Dendritic cell treated with granulocyte-macrophage colony-stimulating factor and Interleukin-4, amounts not matched to agents 40 ng/mL and 50 ng/mL, for 4 days (primary cell): ENCODE measurements around the gene OSBPL10.
"Not testable (repeated sequence)": the region's sequence is repeated elsewhere in the genome, so short reads cannot be mapped to it uniquely, and the experiment has no call there.

Source experiments
- H3K27ac Mint-ChIP-seq: one replicate; pipeline ENCODE4 v1.8.0; 2022; ENCODE audit warnings: mild to moderate bottlenecking, mixed read lengths
- H3K27me3 Mint-ChIP-seq: one replicate; pipeline ENCODE4 v1.8.0; 2022; ENCODE audit warnings: mild to moderate bottlenecking, mixed read lengths
- H3K36me3 Mint-ChIP-seq: one replicate; pipeline ENCODE4 v1.8.0; 2022; ENCODE audit warnings: low read depth, mixed read lengths
- H3K4me1 Mint-ChIP-seq: one replicate; pipeline ENCODE4 v1.8.0; 2022; ENCODE audit warnings: low read depth, mixed read lengths
- H3K4me3 Mint-ChIP-seq: one replicate; pipeline ENCODE4 v1.8.0; 2022; ENCODE audit warnings: mild to moderate bottlenecking, moderate library complexity, mixed read lengths
- H3K9me3 Mint-ChIP-seq: one replicate; pipeline ENCODE4 v1.8.0; 2022; ENCODE audit warnings: mixed read lengths
- intact Hi-C: fragments of 100-400 bp; cut with micrococcal nuclease; formaldehyde crosslinking; loops from one replicate; pipeline ENCODE4 v1.15.0; 2022

Gene OSBPL10

DNA sequence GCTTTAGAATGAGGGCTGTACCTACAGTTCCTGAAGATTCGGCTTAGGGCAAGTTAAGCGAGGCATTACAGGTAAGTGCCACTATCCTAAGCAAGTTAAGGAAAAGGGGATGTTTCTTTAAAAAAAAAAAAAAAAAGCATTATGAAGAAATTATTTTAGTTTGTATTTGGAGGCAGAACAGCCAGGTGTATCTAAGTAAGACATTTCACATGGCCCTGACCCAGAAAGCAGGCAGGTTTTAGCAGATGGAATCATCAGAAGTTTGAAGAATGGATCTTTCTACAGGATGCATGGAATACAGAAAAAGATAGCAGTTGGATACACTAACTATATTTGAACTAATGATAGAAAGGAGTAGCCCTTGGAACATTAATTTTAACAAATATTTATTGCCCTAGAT lies 105.6 kb downstream of the OSBPL10 start:
- Mint-ChIP-seq H3K36me3 (no peaks in the 10 kb centered on the region), H3K4me3 (no peak overlapping the region), H3K27ac (no peak overlapping the region), H3K4me1 (no peaks in the 10 kb centered on the region), H3K27me3 (no peaks in the 10 kb centered on the region), H3K9me3 (no peaks in the 10 kb centered on the region)
- intact Hi-C loops = no loop called here

DNA sequence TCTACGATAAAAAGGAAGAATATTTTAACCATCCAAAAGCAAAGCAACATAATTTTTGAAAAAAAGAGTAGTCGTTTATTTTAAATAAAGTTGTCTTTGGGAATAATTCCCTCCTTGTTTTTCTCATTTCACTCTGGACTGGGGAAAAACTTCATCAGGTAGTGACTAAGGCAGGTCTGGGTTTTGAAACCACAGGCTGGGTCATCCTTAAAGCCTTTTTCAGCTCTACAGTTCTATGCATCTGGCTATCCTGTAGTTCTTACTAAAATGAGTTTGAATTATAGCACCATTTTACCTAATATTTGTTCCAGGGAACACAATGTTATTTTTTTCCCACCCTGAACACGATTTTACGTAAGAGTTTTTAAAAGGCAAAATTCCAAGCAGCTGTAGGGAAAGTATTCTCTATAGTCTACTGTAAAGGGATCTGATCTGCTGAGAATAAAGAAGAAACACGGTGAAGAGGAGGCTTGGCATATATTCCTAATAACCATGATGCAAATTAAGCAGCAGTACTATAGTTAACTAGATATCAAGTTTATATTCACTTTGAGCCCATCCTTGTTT lies 107.7 kb downstream of the OSBPL10 start:
- Mint-ChIP-seq H3K27me3 (no peaks in the 10 kb centered on the region), H3K9me3 (no peaks in the 10 kb centered on the region), H3K4me1 (no peaks in the 10 kb centered on the region), H3K27ac (no peak overlapping the region), H3K4me3 (no peak overlapping the region), H3K36me3 (no peaks in the 10 kb centered on the region)
- intact Hi-C loops = no loop called here

DNA sequence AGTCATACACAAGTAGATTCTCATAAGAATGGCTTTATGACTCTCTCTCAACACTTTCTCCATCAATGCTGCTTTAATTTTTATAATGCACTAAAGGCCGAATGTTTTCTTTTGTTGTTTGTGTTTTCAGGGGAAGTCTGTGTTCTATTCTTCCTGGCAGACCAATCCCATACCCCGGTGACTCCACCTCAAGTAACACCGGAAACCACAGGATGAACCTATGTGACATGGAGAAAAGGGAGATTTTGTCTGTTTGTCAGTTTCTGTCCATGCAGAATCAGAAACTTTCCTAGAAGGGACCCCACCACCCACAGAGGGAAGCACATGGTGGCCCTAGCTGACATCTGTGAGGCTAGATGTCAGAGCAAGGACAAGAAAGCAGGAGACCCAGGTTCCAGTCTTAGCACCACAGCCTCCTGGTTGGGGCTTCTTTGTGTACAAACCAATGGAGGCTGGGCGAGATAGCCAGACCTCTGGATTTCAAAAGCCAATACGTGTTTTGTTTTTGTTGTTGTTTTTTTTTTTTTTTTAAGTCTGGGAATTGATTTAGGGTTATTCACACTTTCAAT lies 109.0 kb downstream of the OSBPL10 start:
- H3K27me3 Mint-ChIP-seq = no peaks in the 10 kb centered on the region
- no peak overlapping the region for H3K4me3 Mint-ChIP-seq
- H3K36me3 Mint-ChIP-seq = no peaks in the 10 kb centered on the region
- H3K9me3 Mint-ChIP-seq = no peaks in the 10 kb centered on the region
- intact Hi-C loops = no loop called here
- no peaks in the 10 kb centered on the region for H3K4me1 Mint-ChIP-seq
- no peak overlapping the region for H3K27ac Mint-ChIP-seq

DNA sequence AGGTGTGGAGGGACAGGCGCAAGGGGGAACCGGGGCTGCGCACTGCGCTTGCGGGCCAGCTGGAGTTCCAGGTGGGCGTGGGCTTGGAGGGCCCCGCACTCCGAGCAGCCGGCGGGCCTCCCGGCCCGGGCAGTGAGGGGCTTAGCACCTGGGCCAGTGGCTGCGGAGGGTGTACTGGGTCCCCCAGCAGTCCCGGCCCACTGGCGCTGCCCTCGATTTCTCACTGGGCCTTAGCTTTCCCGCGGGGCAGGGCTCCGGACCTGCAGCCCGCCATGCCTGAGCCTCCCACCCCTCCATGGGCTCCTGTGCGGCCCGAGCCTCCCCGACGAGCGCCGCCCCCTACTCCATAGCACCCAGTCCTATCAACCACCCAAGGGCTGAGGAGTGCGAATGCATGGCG lies 111.0 kb downstream of the OSBPL10 start:
- H3K27me3 Mint-ChIP-seq, H3K9me3 Mint-ChIP-seq, H3K27ac Mint-ChIP-seq, H3K4me3 Mint-ChIP-seq, H3K4me1 Mint-ChIP-seq, intact Hi-C loops, H3K36me3 Mint-ChIP-seq: not testable (repeated sequence)

- Mint-ChIP-seq H3K27ac (no peak overlapping the region), H3K36me3 (no peaks in the 10 kb centered on the region), H3K27me3 (no peaks in the 10 kb centered on the region), H3K4me1 (no peaks in the 10 kb centered on the region), H3K4me3 (no peak overlapping the region), H3K9me3 (no peaks in the 10 kb centered on the region)
- intact Hi-C loops = no loop called here
Measured at GRCh38 chr3:31868236-31868635, 112.8 kb downstream of the OSBPL10 start.

DNA sequence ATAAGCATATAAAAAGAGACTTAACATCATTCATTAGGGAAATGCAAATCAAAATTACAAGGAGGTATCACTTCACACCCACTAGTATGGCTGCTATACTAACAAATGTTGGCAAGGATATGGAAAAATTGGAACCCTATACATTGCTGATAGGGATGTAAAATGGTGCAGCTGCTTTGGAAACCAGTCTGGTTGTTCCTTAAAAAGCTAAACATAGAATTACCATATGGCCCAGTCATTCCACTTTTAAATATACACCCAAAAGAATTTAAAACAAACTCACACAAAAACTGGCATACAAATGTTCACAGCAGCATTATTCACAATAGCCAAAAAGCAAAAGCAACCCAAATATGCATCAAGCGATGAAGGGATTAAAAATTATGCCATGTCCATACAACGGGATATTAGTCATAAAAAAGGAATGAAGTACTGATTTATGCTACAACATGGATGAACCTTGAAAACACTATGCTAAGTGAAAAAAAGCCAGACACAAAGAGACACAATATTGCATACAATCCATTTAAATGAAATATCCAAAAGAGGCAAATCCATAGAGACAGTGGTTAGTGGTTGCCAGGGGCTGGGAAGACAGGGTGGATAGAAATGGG lies 118.3 kb downstream of the OSBPL10 start:
- H3K27ac Mint-ChIP-seq = no peak overlapping the region
- H3K4me3 Mint-ChIP-seq = no peak overlapping the region
- H3K4me1 Mint-ChIP-seq = no peaks in the 10 kb centered on the region
- H3K36me3 Mint-ChIP-seq = no peaks in the 10 kb centered on the region
- H3K27me3 Mint-ChIP-seq = no peaks in the 10 kb centered on the region
- H3K9me3 Mint-ChIP-seq = no peaks in the 10 kb centered on the region
- intact Hi-C loops = no loop called here

DNA sequence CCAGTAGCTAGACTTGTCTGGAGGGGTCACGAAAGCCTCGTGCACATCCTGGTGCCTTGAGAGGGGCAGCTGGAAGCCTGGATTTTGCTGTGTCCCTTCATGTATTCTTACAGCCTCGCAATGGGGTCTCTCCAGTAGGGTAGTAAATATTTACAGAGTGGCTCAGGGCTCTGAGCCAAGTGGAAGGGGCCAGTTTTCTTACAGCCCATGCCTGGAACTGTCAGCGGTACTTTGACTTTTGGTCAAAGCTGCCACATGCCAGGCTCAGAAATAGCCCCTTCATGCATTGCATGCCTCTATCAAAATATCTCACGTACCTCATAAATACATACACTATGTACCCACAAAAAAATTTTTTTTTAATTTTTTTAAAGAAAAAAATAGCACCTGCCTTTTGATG lies 119.2 kb downstream of the OSBPL10 start:
- Mint-ChIP-seq H3K9me3 (no peaks in the 10 kb centered on the region), H3K27ac (no peak overlapping the region), H3K4me1 (no peaks in the 10 kb centered on the region), H3K36me3 (no peaks in the 10 kb centered on the region), H3K27me3 (no peaks in the 10 kb centered on the region), H3K4me3 (no peak overlapping the region)
- intact Hi-C loops = no loop called here

GRCh38 chr3:31860642-31861041 lies 120.4 kb downstream of the OSBPL10 start:
- H3K27me3 Mint-ChIP-seq, H3K9me3 Mint-ChIP-seq, H3K4me1 Mint-ChIP-seq, intact Hi-C loops, H3K27ac Mint-ChIP-seq, H3K36me3 Mint-ChIP-seq, H3K4me3 Mint-ChIP-seq: not testable (repeated sequence)

DNA sequence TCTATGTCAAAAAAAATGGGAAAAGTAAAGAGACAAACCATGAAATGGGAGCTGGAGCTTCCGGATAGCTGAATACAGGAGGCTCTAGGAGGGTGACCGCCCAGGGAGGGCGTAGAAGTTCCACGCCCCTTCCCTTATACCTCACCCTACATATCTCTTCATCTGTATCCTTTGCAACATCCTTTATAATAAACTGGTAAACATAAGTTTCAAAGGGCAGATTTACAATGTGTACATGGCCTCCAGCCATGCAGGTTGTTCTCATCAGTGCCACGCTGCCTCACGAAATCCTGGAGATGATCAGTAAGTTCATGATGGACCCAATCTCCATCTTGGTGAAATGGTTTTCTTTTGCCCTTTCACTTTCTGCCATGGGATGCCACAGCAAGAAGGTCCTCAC lies 121.8 kb downstream of the OSBPL10 start:
- Mint-ChIP-seq H3K36me3 (no peaks in the 10 kb centered on the region), H3K4me1 (no peaks in the 10 kb centered on the region), H3K9me3 (no peaks in the 10 kb centered on the region), H3K4me3 (no peak overlapping the region), H3K27me3 (no peaks in the 10 kb centered on the region), H3K27ac (no peak overlapping the region)
- intact Hi-C loops = no loop called here

- H3K4me1 Mint-ChIP-seq = no peaks in the 10 kb centered on the region
- no peaks in the 10 kb centered on the region for H3K27me3 Mint-ChIP-seq
- H3K36me3 Mint-ChIP-seq = no peaks in the 10 kb centered on the region
- intact Hi-C loops = no loop called here
- H3K9me3 Mint-ChIP-seq = no peaks in the 10 kb centered on the region
- no peak overlapping the region for H3K27ac Mint-ChIP-seq
- H3K4me3 Mint-ChIP-seq = no peak overlapping the region
Measured at GRCh38 chr3:31858439-31858838, 122.6 kb downstream of the OSBPL10 start.

- H3K27ac Mint-ChIP-seq = no peak overlapping the region
- intact Hi-C loops = no loop called here
- no peaks in the 10 kb centered on the region for H3K4me1 Mint-ChIP-seq
- no peaks in the 10 kb centered on the region for H3K27me3 Mint-ChIP-seq
- H3K9me3 Mint-ChIP-seq = no peaks in the 10 kb centered on the region
- H3K4me3 Mint-ChIP-seq = no peak overlapping the region
- H3K36me3 Mint-ChIP-seq = no peaks in the 10 kb centered on the region
Measured at GRCh38 chr3:31853580-31853979, 127.5 kb downstream of the OSBPL10 start.

DNA sequence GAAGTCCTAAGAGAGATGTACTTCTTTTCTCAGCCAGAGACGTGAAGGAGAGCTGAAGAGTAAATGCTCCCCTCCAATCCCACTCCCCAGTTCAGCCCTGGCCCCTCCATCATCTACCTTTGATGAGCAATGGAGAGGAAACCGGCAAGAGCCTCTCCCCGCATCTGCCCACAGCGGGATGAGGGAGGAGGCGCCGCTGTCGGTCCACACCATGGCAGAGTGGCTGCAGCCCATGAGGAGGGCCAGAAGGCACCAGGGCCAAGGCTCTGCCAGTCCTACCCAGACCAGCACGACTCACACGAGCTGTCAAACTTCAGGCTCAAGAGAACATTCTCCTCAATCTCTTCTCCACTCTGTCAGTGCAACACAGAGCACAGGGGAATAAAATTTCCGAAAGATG lies 129.8 kb downstream of the OSBPL10 start:
- no peaks in the 10 kb centered on the region for H3K9me3 Mint-ChIP-seq
- H3K27ac Mint-ChIP-seq = no peak overlapping the region
- H3K4me3 Mint-ChIP-seq = no peak overlapping the region
- no peaks in the 10 kb centered on the region for H3K36me3 Mint-ChIP-seq
- intact Hi-C loops = no loop called here
- H3K4me1 Mint-ChIP-seq = no peaks in the 10 kb centered on the region
- no peaks in the 10 kb centered on the region for H3K27me3 Mint-ChIP-seq

DNA sequence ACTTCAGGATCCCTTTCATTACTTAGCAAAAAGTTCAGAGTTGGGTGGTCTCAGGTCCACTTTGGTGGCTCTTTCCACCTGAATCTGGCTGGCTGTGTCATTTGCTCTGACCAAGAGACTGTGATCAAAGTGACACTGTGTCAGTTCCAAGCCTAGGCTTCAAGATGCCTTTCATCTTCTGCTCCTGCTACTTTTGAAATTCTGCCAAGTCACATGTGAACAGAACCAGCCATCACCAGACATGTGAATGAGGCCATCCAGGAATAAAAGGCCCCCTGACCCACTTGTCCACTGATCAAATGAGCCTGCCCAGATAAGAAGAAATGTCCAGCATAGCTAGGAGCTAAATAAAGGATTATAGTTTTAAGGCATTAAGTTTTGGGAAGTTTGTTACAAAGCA lies 132.2 kb downstream of the OSBPL10 start:
- Mint-ChIP-seq H3K27me3 (no peaks in the 10 kb centered on the region), H3K36me3 (no peaks in the 10 kb centered on the region), H3K9me3 (no peaks in the 10 kb centered on the region), H3K4me1 (no peaks in the 10 kb centered on the region), H3K27ac (no peak overlapping the region), H3K4me3 (no peak overlapping the region)
- intact Hi-C loops = no loop called here

- no peak overlapping the region for H3K4me3 Mint-ChIP-seq
- no peaks in the 10 kb centered on the region for H3K9me3 Mint-ChIP-seq
- H3K27me3 Mint-ChIP-seq = no peaks in the 10 kb centered on the region
- no peaks in the 10 kb centered on the region for H3K36me3 Mint-ChIP-seq
- intact Hi-C loops = no loop called here
- H3K27ac Mint-ChIP-seq = no peak overlapping the region
- H3K4me1 Mint-ChIP-seq = no peaks in the 10 kb centered on the region
Measured at GRCh38 chr3:31848163-31848818, 132.8 kb downstream of the OSBPL10 start.

DNA sequence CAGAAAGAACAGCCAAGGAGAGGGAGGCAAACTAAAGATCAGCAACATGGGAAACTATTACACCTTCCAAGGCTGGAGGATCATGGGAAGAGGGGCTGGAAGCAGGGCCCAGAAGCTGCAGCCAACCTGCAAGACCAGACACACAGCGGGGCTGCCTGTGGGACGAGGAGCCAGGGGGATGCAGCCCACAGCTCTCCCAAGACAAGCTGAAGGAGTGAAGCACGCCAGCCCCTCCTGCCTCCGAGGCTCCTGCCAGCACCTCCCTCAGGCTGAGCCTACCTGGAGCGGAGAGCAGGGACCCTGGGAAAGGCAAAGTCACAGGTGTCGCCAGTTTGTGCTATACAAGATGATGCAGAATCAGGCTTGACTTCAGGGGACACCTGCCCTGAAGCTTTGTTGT lies 133.3 kb downstream of the OSBPL10 start:
- Mint-ChIP-seq H3K4me3 (no peak overlapping the region), H3K9me3 (no peaks in the 10 kb centered on the region), H3K27ac (no peak overlapping the region), H3K4me1 (no peaks in the 10 kb centered on the region), H3K36me3 (no peaks in the 10 kb centered on the region), H3K27me3 (no peaks in the 10 kb centered on the region)
- intact Hi-C loops = no loop called here
